IMR-90 (cell line): ENCODE measurements around the gene STAT5B. TPM values are rescaled to one million over a fixed set of nuclear protein-coding genes. Genes with fewer than 3 reads are reported as not detected.

Experiments
- ATAC-seq: fragments of 200-7000 bp; cut with Tn5 transposase; 2 replicates; pipeline ENCODE4 v1.9.1; 2020; ENCODE audit warnings: low read depth, mild to moderate bottlenecking, moderate library complexity
- BruUV-seq: library from RNA; stranded (reverse); fragments of 400-500 nt; replicated peaks from 2 replicates; lab custom pipeline; 2021; lab: Mats Ljungman, UMichigan
- CTCF ChIA-PET: fragments of 300-600 bp; formaldehyde crosslinking; extraction: SDS; loops from one replicate; lab custom pipeline; 2021; ENCODE audit warnings: antibody characterized with exemption; lab: Yijun Ruan, JAX
- POLR2A ChIA-PET: fragments of 300-600 bp; sonication (Branson Sonifier 250); formaldehyde crosslinking; loops from one replicate; lab custom pipeline; 2022; ENCODE audit warnings: antibody characterized with exemption; ENCODE audit not compliant: unreplicated experiment; lab: Charles Lee
- DNase-seq: peaks from one replicate; pipeline ENCODE4 v3.0.0; 2013
- H2AFZ ChIP-seq: replicated peaks from 2 replicates; pipeline ENCODE3; 2013; ENCODE audit warnings: low read length, mild to moderate bottlenecking; ENCODE audit not compliant: poor library complexity
- H2AK5ac ChIP-seq: 2 replicates; pipeline ENCODE4 v1.6.1; 2013; ENCODE audit warnings: low read depth, low read length, inconsistent platforms
- H2AK9ac ChIP-seq: replicated peaks from 2 replicates; pipeline ENCODE3; 2013; ENCODE audit warnings: mild to moderate bottlenecking, low read depth, low read length, moderate library complexity; ENCODE audit not compliant: poor library complexity
- H2BK120ac ChIP-seq: 2 replicates; pipeline ENCODE4 v1.6.1; 2013; ENCODE audit warnings: low read depth, low read length, inconsistent platforms
- H2BK15ac ChIP-seq: 3 replicates; pipeline ENCODE4 v1.6.1; 2013; ENCODE audit warnings: low read depth, low read length, inconsistent platforms
- H2BK20ac ChIP-seq: 2 replicates; pipeline ENCODE4 v1.6.1; 2013; ENCODE audit warnings: low read depth, mild to moderate bottlenecking, inconsistent platforms, low read length, moderate library complexity
- H2BK5ac ChIP-seq: 2 replicates; pipeline ENCODE4 v1.6.1; 2013; ENCODE audit warnings: mild to moderate bottlenecking, low read depth, low read length, inconsistent platforms; ENCODE audit not compliant: poor library complexity, severe bottlenecking
- H3K14ac ChIP-seq: replicated peaks from 2 replicates; pipeline ENCODE4 v1.6.1; 2013; ENCODE audit warnings: low read depth, low read length, inconsistent platforms
- H3K18ac ChIP-seq: 2 replicates; pipeline ENCODE4 v1.6.1; 2013; ENCODE audit warnings: low read depth, low read length, control low read depth
- H3K23ac ChIP-seq: 2 replicates; pipeline ENCODE4 v1.6.1; 2013; ENCODE audit warnings: low read depth, low read length, inconsistent platforms
- H3K27ac ChIP-seq: 2 replicates; pipeline ENCODE4 v1.5.1; 2013; ENCODE audit warnings: mild to moderate bottlenecking, control low read depth, low read length; ENCODE audit not compliant: insufficient read depth
- H3K27me3 ChIP-seq: 2 replicates; pipeline ENCODE4 v1.6.1; 2013; ENCODE audit warnings: low read length; ENCODE audit not compliant: control insufficient read depth, insufficient read depth
- H3K36me3 ChIP-seq: 2 replicates; pipeline ENCODE4 v1.6.1; 2013; ENCODE audit warnings: low read length, mixed read lengths; ENCODE audit not compliant: control insufficient read depth, insufficient read depth
- H3K4ac ChIP-seq: 2 replicates; pipeline ENCODE4 v1.6.1; 2013; ENCODE audit warnings: low read depth, low read length, inconsistent platforms
- H3K4me1 ChIP-seq: 2 replicates; pipeline ENCODE4 v1.6.1; 2013; ENCODE audit warnings: low read length, mixed read lengths; ENCODE audit not compliant: control insufficient read depth, insufficient read depth
- H3K4me2 ChIP-seq: 2 replicates; pipeline ENCODE4 v1.6.1; 2013; ENCODE audit warnings: low read depth, mild to moderate bottlenecking, control low read depth, low read length, moderate library complexity
- H3K4me3 ChIP-seq: 2 replicates; pipeline ENCODE4 v1.5.1; 2013; ENCODE audit warnings: low read depth, mild to moderate bottlenecking, control low read depth, low read length, moderate library complexity; ENCODE audit not compliant: insufficient read depth
- H3K56ac ChIP-seq: 2 replicates; pipeline ENCODE4 v1.6.1; 2013; ENCODE audit warnings: low read length, inconsistent platforms; ENCODE audit not compliant: insufficient read depth; ENCODE audit errors: extremely low read depth
- H3K79me1 ChIP-seq, 2 experiments: 2 replicates each; pipeline ENCODE4 v1.6.1; 2013; ENCODE audit warnings: low read length in 2 of 2, inconsistent platforms in 1 of 2, low read depth in 1 of 2
- H3K9ac ChIP-seq: 2 replicates; pipeline ENCODE4 v1.6.1; 2013; ENCODE audit warnings: low read depth, low read length, control low read depth
- H3K9me1 ChIP-seq: 2 replicates; pipeline ENCODE4 v1.6.1; 2013; ENCODE audit warnings: low read length, inconsistent platforms; ENCODE audit not compliant: insufficient read depth
- H3K9me3 ChIP-seq: 2 replicates; pipeline ENCODE4 v1.6.1; 2013; ENCODE audit warnings: low read length; ENCODE audit not compliant: control insufficient read depth, insufficient read depth
- H4K20me1 ChIP-seq: 2 replicates; pipeline ENCODE4 v1.6.1; 2013; ENCODE audit warnings: low read length, inconsistent platforms; ENCODE audit not compliant: insufficient read depth
- H4K5ac ChIP-seq: 2 replicates; pipeline ENCODE4 v1.6.1; 2013; ENCODE audit warnings: mild to moderate bottlenecking, low read depth, low read length, control low read depth
- H4K8ac ChIP-seq, 2 experiments: 2 replicates each; pipeline ENCODE4 v1.6.1; 2013; ENCODE audit warnings: low read depth in 2 of 2, low read length in 2 of 2, control low read depth in 1 of 2, inconsistent platforms in 1 of 2
- H4K91ac ChIP-seq: 2 replicates; pipeline ENCODE4 v1.6.1; 2013; ENCODE audit warnings: low read depth, low read length, inconsistent platforms; ENCODE audit not compliant: insufficient read depth
- CHD1 ChIP-seq: IDR thresholded peaks from 2 replicates; pipeline ENCODE4 v1.6.1; 2012; ENCODE audit warnings: low read depth, low read length, improper control_type of control experiment
- MAFK ChIP-seq: IDR thresholded peaks from 2 replicates; pipeline ENCODE4 v1.6.1; 2012; ENCODE audit warnings: low read depth, low read length, improper control_type of control experiment
- MXI1 ChIP-seq: IDR thresholded peaks from 2 replicates; pipeline ENCODE4 v1.6.1; 2012; ENCODE audit warnings: low read depth, mild to moderate bottlenecking, low read length, moderate library complexity, borderline replicate concordance
- POLR2A ChIP-seq: IDR thresholded peaks from 2 replicates; pipeline ENCODE4 v1.6.1; 2012; ENCODE audit warnings: mild to moderate bottlenecking, low read depth, low read length
- RAD21 ChIP-seq: IDR thresholded peaks from 2 replicates; pipeline ENCODE4 v1.6.1; 2012; ENCODE audit warnings: low read length, improper control_type of control experiment
- RCOR1 ChIP-seq: IDR thresholded peaks from 2 replicates; pipeline ENCODE4 v1.6.1; 2012; ENCODE audit warnings: mild to moderate bottlenecking, low read length, improper control_type of control experiment; ENCODE audit not compliant: insufficient replicate concordance
- SMC3 ChIP-seq: fragments of 150-350 bp; IDR thresholded peaks from 2 replicates; pipeline ENCODE4 v1.6.1; 2016; ENCODE audit warnings: low read depth, mild to moderate bottlenecking, antibody characterized with exemption, low read length, moderate library complexity
- WGBS, 2 experiments: methylation state at CpG; one replicate each; pipeline versions ENCODE4 v1.1.5 to v1.1.7; 2013; ENCODE audit warnings: missing lambda C conversion rate in 2 of 2; ENCODE audit not compliant: insufficient read length in 1 of 2; ENCODE audit errors: extremely low coverage in 2 of 2; 5-methylcytosine and 5-hydroxymethylcytosine counted together
- dilution Hi-C: fragments of 300-500 bp; cut with HindIII; formaldehyde crosslinking; loops from one replicate; pipeline ENCODE4 v1.14.3; 2018; ENCODE audit warnings: low sequenced_read_pairs; ENCODE audit not compliant: unreplicated experiment
- in situ Hi-C: fragments of 300-500 bp; cut with MboI; formaldehyde crosslinking; loops from 3 replicates; pipeline ENCODE4 v1.14.3; 2019; ENCODE audit warnings: low sequenced_read_pairs, inconsistent platforms, mixed read lengths
- intact Hi-C: fragments of 100-400 bp; cut with micrococcal nuclease; formaldehyde crosslinking; loops from 2 replicates; pipeline ENCODE4 v1.10.0; 2022
- polyA plus RNA-seq, 3 experiments: library from polyadenylated mRNA; depleted of rRNA; stranded (reverse); fragments of >200 nt; gene quantifications; 2 replicates each; pipeline ENCODE4 v1.2.3, GENCODE V29; 2012; ENCODE audit warnings: low replicate concordance in 1 of 3
- total RNA-seq: library from RNA; depleted of rRNA; stranded (reverse); fragments of >200 nt; gene quantifications from 2 replicates; pipeline ENCODE4 v1.2.3, GENCODE V29; 2012
- TF ChIP-seq, protein P1 (sequence below): conservative IDR thresholded peaks from 2 replicates; pipeline ENCODE4 v1.5.1; 2012; ENCODE audit warnings: mild to moderate bottlenecking, low read depth, low read length, improper control_type of control experiment

STAT5B gene
- total and polyA plus RNA-seq, 2 of the 4 experiments (the other 2 are of a cell fraction), result 24.4 to 29.6 TPM

- TF ChIP-seq SMC3 (peak; percentile 99), CHD1 (no peak), MAFK (no peak; the same call in 1 of the 2 replicates), MXI1 (peak; percentile 36; the same call in 1 of the 2 replicates)
Observed at GRCh38 chr17:42322382-42323267, 46.4 kb upstream of the STAT5B start (continued).

- ATAC-seq, result no peak
- TF ChIP-seq RAD21 (no peak), POLR2A (no peak), RCOR1 (no peak)
- TF ChIP-seq, protein P1, sequence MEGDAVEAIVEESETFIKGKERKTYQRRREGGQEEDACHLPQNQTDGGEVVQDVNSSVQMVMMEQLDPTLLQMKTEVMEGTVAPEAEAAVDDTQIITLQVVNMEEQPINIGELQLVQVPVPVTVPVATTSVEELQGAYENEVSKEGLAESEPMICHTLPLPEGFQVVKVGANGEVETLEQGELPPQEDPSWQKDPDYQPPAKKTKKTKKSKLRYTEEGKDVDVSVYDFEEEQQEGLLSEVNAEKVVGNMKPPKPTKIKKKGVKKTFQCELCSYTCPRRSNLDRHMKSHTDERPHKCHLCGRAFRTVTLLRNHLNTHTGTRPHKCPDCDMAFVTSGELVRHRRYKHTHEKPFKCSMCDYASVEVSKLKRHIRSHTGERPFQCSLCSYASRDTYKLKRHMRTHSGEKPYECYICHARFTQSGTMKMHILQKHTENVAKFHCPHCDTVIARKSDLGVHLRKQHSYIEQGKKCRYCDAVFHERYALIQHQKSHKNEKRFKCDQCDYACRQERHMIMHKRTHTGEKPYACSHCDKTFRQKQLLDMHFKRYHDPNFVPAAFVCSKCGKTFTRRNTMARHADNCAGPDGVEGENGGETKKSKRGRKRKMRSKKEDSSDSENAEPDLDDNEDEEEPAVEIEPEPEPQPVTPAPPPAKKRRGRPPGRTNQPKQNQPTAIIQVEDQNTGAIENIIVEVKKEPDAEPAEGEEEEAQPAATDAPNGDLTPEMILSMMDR, result no peak
- Histone ChIP-seq H3K4ac (peak overlapping the region; percentile 45; the same call in 1 of the 2 replicates), H4K20me1 (peaks cover 18% of the 10 kb centered on the region; the same call in 1 of the 2 replicates), H3K9ac (no peak overlapping the region), H3K4me2 (no peak overlapping the region), H3K4me1 (peaks cover 13% of the 10 kb centered on the region), H3K56ac (no peak overlapping the region), H3K79me1 (peaks cover 28 to 76% of the 10 kb centered on the region in 2 experiments; a peak in 3 of 4 replicates), H2BK5ac (no peak overlapping the region), H4K5ac (no peak overlapping the region), H3K36me3 (peaks cover 66% of the 10 kb centered on the region), H2BK15ac (no peak overlapping the region), H4K8ac (no peak overlapping the region), H3K9me3 (no peaks in the 10 kb centered on the region), H3K9me1 (peaks cover 29% of the 10 kb centered on the region), H3K4me3 (no peak overlapping the region), H2AFZ (no peak overlapping the region), H3K14ac (0 out of 2 replicates have a peak overlapping the region, but pooled peaks have one; percentile 30), H2BK20ac (no peak overlapping the region), H4K91ac (no peak overlapping the region), H3K18ac (no peak overlapping the region), H2AK5ac (no peak overlapping the region; the same call in 1 of the 2 replicates), H2BK120ac (no peak overlapping the region), H3K27ac (peak overlapping the region; percentile 16; the same call in 1 of the 2 replicates), H3K27me3 (no peaks in the 10 kb centered on the region), H2AK9ac (peak overlapping the region; percentile 68), H3K23ac (0 out of 2 replicates have a peak overlapping the region, but pooled peaks have one; percentile 78)
- POLR2A ChIA-PET, result no interaction called here
- DNase-seq, result no peak
- WGBS, 2 experiments, result 100% methylated on average over 2 of the region's 4 CpGs; no CpG with 5 or more reads in 1 of the 2 experiments
- dilution Hi-C loops (no loop called here), in situ Hi-C loops (loop anchor here (5.0 kb wide), 2 partner anchors 81 to 201 kb away; no protein-coding TSS in a partner anchor), intact Hi-C loops (loop anchor here (5.0 kb wide), 1 partner anchor 101 kb away; the partner anchor contains the start of gene CAVIN1)
- CTCF ChIA-PET, result interaction anchor here (0.7 to 1.4 kb wide), 3 partner anchors 47 to 81 kb away, joined by 3 to 5 read pairs (median 3); no protein-coding TSS in a partner anchor
- no TSS peak for BruUV-seq
Observed at GRCh38 chr17:42321555-42321954, 45.4 kb upstream of the STAT5B start.
